HL-60 (cell line): ENCODE results near the gene MRGPRF.

Experiments used
- DNase-seq, 2 experiments: peaks; one replicate each; pipeline ENCODE4 v3.0.0-alpha.2; 2010 to 2020; ENCODE audit warnings: low read depth in 1 of 2, low spot score in 1 of 2
- H3K27ac ChIP-seq: fragments of 250-450 bp; sonication (Bioruptor Pico); replicated peaks from 2 replicates; pipeline ENCODE4 v1.5.1; 2020; ENCODE audit warnings: mild to moderate bottlenecking, moderate library complexity
- H3K27me3 ChIP-seq: fragments of 250-450 bp; sonication (Bioruptor Pico); 2 replicates; pipeline ENCODE4 v1.5.1; 2021; ENCODE audit warnings: mild to moderate bottlenecking, moderate library complexity; ENCODE audit not compliant: insufficient read depth, poor library complexity, severe bottlenecking
- H3K4me3 ChIP-seq: replicated peaks from 2 replicates; pipeline ENCODE4 v1.5.1; 2011; ENCODE audit warnings: mild to moderate bottlenecking, control low read depth, low read length; ENCODE audit not compliant: insufficient read depth
- CTCF ChIP-seq: IDR thresholded peaks from one replicate; pipeline ENCODE4 v1.5.1; 2011; ENCODE audit warnings: low read length, control low read depth, inconsistent platforms; ENCODE audit not compliant: insufficient read depth
- GABPA ChIP-seq: IDR thresholded peaks from 2 replicates; pipeline ENCODE4 v1.6.1; 2012; ENCODE audit warnings: low read depth
- POLR2AphosphoS5 ChIP-seq: IDR thresholded peaks from 2 replicates; pipeline ENCODE4 v1.6.1; 2012; ENCODE audit warnings: low read depth
- REST ChIP-seq: IDR thresholded peaks from 2 replicates; pipeline ENCODE4 v1.6.1; 2012; ENCODE audit warnings: low read depth; ENCODE audit not compliant: insufficient replicate concordance
- SPI1 ChIP-seq: IDR thresholded peaks from 2 replicates; pipeline ENCODE4 v1.6.1; 2012; ENCODE audit warnings: low read depth, mild to moderate bottlenecking, borderline replicate concordance

The MRGPRF gene

GRCh38 chr11:68997995-68998348 lies 15.1 kb downstream of the MRGPRF start:
- TF ChIP-seq POLR2AphosphoS5, result no peak
- no peak for TF ChIP-seq GABPA
- TF ChIP-seq REST, result no peak
- no peak for TF ChIP-seq CTCF
- TF ChIP-seq SPI1, result no peak
- H3K4me3 ChIP-seq, result no peak overlapping the region

GRCh38 chr11:68997124-68997994 lies 15.7 kb downstream of the MRGPRF start:
- DNase-seq, result no peak
- Histone ChIP-seq H3K4me3 (no peak overlapping the region), H3K27me3 (no peaks in the 10 kb centered on the region), H3K27ac (no peak overlapping the region)
- TF ChIP-seq CTCF (no peak), REST (no peak), GABPA (no peak), POLR2AphosphoS5 (no peak), SPI1 (no peak)

More at GRCh38 chr11:68997995-68998348, 15.1 kb downstream of the MRGPRF start:
- H3K27ac ChIP-seq, result no peak overlapping the region
- no peaks in the 10 kb centered on the region for H3K27me3 ChIP-seq
- no peak for DNase-seq

GRCh38 chr11:68996376-68997123 lies 16.5 kb downstream of the MRGPRF start:
- DNase-seq, result no peak
- TF ChIP-seq CTCF (no peak), REST (no peak), GABPA (no peak), POLR2AphosphoS5 (no peak), SPI1 (no peak)

More at GRCh38 chr11:68996376-68997123, 16.5 kb downstream of the MRGPRF start:
- Histone ChIP-seq H3K4me3 (no peak overlapping the region), H3K27me3 (no peaks in the 10 kb centered on the region), H3K27ac (no peak overlapping the region)
